Rectal smooth muscle tissue (tissue), 1 donor: ENCODE results near the gene CACNA1A.
"Not testable (repeated sequence)": the region's sequence is repeated elsewhere in the genome, so short reads cannot be mapped to it uniquely, and the experiment has no call there.

Experiments used
- H3K27ac ChIP-seq: one replicate; pipeline ENCODE4 v1.7.0; 2013; ENCODE audit warnings: low read depth, low read length, inconsistent platforms
- H3K27me3 ChIP-seq: one replicate; pipeline ENCODE4 v1.7.0; 2013; ENCODE audit warnings: low read length; ENCODE audit not compliant: control insufficient read depth, insufficient read depth
- H3K36me3 ChIP-seq: one replicate; pipeline ENCODE4 v1.7.0; 2013; ENCODE audit warnings: low read length; ENCODE audit not compliant: control insufficient read depth, insufficient read depth
- H3K4me1 ChIP-seq: one replicate; pipeline ENCODE4 v1.7.0; 2013; ENCODE audit warnings: low read length; ENCODE audit not compliant: control insufficient read depth, insufficient read depth
- H3K4me3 ChIP-seq: one replicate; pipeline ENCODE4 v1.7.0; 2013; ENCODE audit warnings: low read length
- H3K9ac ChIP-seq: one replicate; pipeline ENCODE4 v1.7.0; 2013; ENCODE audit warnings: low read length

CACNA1A gene

DNA sequence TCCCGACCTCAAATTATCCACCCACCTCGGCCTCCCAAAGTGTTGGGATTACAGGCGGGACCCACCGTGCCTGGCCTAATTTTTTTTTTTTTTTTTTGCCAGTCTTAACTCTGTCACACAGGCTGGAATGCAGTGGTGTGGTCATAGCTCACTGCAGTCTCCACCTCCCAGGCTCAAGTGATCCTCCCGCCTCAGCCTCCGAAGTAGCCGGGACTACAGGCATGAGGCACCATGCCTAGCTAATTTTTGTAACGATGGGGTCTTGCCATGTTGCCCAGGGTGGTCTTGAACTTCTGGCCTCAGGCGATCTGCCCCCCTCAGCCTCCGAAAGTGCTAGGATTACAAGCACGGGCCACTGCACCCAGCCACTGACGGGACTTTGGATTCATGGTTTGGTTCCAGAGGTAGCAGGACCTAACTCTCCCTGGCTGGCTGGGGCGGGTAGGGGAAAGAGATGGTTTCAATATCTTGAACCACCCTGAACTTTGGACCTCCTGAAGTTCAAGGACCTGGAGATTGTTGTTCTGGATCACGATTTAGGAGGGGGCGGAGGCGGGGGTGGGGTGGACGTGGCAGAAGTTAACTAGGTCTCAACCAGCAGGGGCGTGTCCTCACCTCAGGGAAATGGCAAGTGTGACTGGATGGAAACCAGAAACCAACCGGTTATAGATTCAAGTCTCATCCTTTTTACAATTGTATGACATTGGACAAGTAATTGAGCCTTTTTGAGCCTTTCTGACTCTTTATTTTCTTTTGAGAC is 315.3 kb downstream of the CACNA1A start:
- Histone ChIP-seq H3K36me3 (no peaks in the 10 kb centered on the region), H3K4me3 (no peak overlapping the region), H3K4me1 (no peaks in the 10 kb centered on the region), H3K9ac (no peak overlapping the region), H3K27me3 (no peaks in the 10 kb centered on the region), H3K27ac (no peak overlapping the region)

DNA sequence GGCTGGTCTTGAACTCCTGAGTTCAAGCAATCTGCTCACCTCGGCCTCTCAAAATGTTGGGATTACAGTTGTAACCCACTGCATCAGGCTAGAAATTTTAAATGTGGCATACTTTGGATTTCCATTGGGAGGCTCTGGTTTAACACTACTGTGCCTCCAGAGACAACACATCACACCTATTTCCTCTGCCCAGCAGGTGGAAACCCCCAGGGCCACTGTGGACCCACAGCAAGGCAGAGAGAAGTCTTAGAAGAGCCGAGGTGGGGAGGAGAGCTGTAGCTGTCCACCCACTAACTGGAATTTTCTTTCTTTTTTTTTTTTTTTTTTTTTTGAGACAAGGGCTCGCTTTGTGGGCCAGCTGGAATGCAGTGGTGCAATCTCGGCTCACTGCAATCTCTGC is 316.7 kb downstream of the CACNA1A start:
- H3K27ac ChIP-seq, result no peak overlapping the region
- H3K4me3 ChIP-seq, result no peak overlapping the region
- H3K27me3 ChIP-seq, result no peaks in the 10 kb centered on the region
- H3K4me1 ChIP-seq, result no peaks in the 10 kb centered on the region
- H3K9ac ChIP-seq, result no peak overlapping the region
- H3K36me3 ChIP-seq, result no peaks in the 10 kb centered on the region

- no peaks in the 10 kb centered on the region for H3K36me3 ChIP-seq
- no peaks in the 10 kb centered on the region for H3K27me3 ChIP-seq
- H3K4me1 ChIP-seq, result no peaks in the 10 kb centered on the region
Observed at GRCh38 chr19:13187419-13187818, 318.9 kb downstream of the CACNA1A start.

DNA sequence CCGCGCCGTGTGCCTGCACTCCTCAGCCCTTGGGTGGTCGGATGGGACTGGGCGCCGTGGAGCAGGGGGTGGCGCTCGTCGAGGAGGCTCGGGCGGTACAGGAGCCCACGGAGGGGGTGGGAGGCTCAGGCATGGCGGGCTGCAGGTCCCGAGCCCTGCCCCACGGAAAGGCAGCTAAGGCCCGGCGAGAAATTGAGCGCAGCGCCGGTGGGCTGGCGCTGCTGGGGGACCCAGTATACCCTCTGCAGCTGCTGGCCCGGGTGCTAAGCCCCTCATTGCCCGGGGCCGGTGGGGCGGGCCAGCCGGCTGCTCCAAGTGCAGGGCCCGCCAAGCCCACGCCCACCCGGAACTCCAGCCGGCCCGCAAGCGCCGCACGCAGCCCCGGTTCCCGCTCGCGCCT is 319.6 kb downstream of the CACNA1A start:
- not testable (repeated sequence) for H3K4me1 ChIP-seq, H3K27me3 ChIP-seq, H3K4me3 ChIP-seq, H3K27ac ChIP-seq, H3K36me3 ChIP-seq, H3K9ac ChIP-seq

More at GRCh38 chr19:13187419-13187818, 318.9 kb downstream of the CACNA1A start:
- Histone ChIP-seq H3K27ac (no peak overlapping the region), H3K4me3 (no peak overlapping the region), H3K9ac (no peak overlapping the region)

GRCh38 chr19:13185763-13186657 is 320.3 kb downstream of the CACNA1A start:
- H3K27ac ChIP-seq, H3K9ac ChIP-seq, H3K4me3 ChIP-seq, H3K36me3 ChIP-seq, H3K27me3 ChIP-seq, H3K4me1 ChIP-seq: not testable (repeated sequence)

DNA sequence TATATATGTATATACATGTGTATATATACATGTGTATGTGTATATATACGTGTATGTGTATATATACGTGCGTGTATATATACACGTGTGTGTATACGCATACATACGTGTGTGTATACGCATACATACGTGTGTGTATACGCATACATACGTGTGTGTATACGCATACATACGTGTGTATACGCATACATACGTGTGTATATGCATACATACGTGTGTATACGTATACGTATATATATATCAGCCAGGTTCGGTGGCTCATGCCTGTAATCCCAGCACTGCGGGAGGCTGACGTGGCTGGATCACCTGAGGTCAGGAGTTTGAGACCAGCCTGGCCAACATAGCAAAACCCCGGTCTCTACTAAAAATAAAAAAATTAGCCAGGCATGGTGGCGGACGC is 321.4 kb downstream of the CACNA1A start:
- not testable (repeated sequence) for H3K27ac ChIP-seq, H3K4me1 ChIP-seq, H3K36me3 ChIP-seq, H3K27me3 ChIP-seq, H3K4me3 ChIP-seq, H3K9ac ChIP-seq

- peaks cover 7% of the 10 kb centered on the region for H3K4me1 ChIP-seq
- no peak overlapping the region for H3K27ac ChIP-seq
- H3K9ac ChIP-seq, result no peak overlapping the region
- no peaks in the 10 kb centered on the region for H3K36me3 ChIP-seq
- no peaks in the 10 kb centered on the region for H3K27me3 ChIP-seq
- H3K4me3 ChIP-seq, result no peak overlapping the region
Observed at GRCh38 chr19:13181747-13182388, 324.4 kb downstream of the CACNA1A start.

DNA sequence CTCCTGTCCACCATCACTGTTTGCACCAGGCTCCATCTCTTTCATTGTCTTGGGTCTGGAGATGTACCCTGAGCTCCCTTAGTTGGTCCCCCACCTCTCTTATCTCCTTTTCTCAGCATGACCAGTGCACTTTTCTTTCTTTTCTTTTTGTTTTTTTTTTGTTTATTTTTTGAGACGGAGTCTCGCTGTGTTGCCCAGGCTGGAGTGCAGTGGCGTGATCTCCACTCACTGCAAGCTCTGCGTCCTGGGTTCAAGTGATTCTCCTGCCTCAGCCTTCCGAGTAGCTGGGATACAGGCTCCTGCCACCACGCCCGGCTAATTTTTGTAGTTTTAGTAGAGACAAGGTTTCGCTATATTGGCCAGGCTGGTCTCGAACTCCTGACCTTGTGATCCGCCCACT is 328.0 kb downstream of the CACNA1A start:
- H3K4me3 ChIP-seq, H3K27ac ChIP-seq, H3K27me3 ChIP-seq, H3K9ac ChIP-seq, H3K36me3 ChIP-seq, H3K4me1 ChIP-seq: not testable (repeated sequence)

GRCh38 chr19:13177584-13177983 is 328.7 kb downstream of the CACNA1A start:
- H3K27me3 ChIP-seq, H3K9ac ChIP-seq, H3K36me3 ChIP-seq, H3K4me1 ChIP-seq, H3K4me3 ChIP-seq, H3K27ac ChIP-seq: not testable (repeated sequence)

DNA sequence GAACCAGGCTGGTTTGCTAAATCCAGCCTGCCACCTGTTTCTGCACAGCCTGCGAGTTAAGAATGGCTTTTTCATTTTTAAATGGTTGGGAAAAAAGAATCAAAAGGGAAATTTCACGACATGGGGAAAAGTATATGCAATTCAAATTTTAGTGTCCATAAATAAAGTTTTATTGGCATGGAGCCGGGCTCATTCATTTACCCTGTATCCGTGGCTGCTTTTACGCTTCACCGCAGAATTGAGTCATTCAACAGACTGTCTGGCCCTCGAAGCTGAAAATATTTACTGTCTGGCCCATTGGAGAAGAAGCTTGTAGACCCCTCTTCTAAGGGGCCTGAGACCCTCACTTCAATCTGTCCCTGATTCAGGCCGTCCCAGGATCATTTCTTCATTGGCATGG is 329.9 kb downstream of the CACNA1A start:
- no peak overlapping the region for H3K27ac ChIP-seq
- peaks cover 4% of the 10 kb centered on the region for H3K4me1 ChIP-seq
- no peaks in the 10 kb centered on the region for H3K27me3 ChIP-seq
- H3K36me3 ChIP-seq, result no peaks in the 10 kb centered on the region
- H3K4me3 ChIP-seq, result no peak overlapping the region
- H3K9ac ChIP-seq, result no peak overlapping the region

DNA sequence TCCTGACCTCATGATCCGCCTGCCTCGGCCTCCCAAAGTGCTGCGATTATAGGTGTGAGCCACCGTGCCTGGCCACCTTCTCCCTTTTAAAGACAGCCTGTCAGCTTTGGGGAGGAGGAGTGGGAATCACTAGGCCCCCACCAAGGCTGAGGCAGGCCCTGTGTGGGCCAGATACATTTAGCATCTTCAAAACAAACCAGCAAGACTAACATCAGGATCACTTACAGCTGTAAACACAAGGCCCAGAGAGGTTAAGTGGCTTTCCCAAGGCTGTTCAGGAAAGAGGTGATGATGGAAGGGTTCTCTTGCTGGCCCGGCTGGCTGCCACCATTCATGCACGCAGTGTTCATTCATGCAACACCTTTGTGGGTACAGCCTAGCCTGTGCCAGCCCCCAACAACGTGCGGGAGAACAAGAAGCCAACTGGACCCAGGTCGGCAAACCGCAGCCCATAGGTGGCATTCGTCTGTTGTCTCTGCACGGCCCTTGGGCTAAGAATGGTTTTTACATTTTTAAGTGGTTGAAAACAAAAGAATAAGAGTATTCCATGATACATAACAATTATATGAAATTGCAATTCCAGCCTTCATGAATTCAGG is 333.0 kb downstream of the CACNA1A start:
- Histone ChIP-seq H3K27ac (no peak overlapping the region), H3K4me1 (peaks cover 4% of the 10 kb centered on the region), H3K27me3 (no peaks in the 10 kb centered on the region)

More for the DNA sequence above, 333.0 kb downstream of the CACNA1A start:
- Histone ChIP-seq H3K4me3 (no peak overlapping the region), H3K36me3 (no peaks in the 10 kb centered on the region), H3K9ac (no peak overlapping the region)
